ENCODE measurements around the gene NUBPL.
"Not testable (repeated sequence)": the region's sequence is repeated elsewhere in the genome, so short reads cannot be mapped to it uniquely, and the experiment has no call there.

NUBPL gene

GRCh38 chr14:31749275-31749674 lies 188.1 kb downstream of the NUBPL start:
- no peak overlapping the region for H3K4me3 ChIP-seq (ENCODE audit: low read depth, low read length)
- no peak overlapping the region for H3K27ac ChIP-seq
- no peak for DNase-seq
- no peaks in the 10 kb centered on the region for H3K36me3 ChIP-seq
- no peak for TF ChIP-seq CTCF (IDR thresholded peaks at IDR 0.05; ENCODE audit: low read depth, low read length)
- no peaks in the 10 kb centered on the region for H3K27me3 ChIP-seq (ENCODE audit: insufficient read depth, low read depth, severe bottlenecking)
- no peaks in the 10 kb centered on the region for H3K9me3 ChIP-seq (ENCODE audit: severe bottlenecking)

GRCh38 chr14:31751047-31751446 lies 189.8 kb downstream of the NUBPL start:
- not testable (repeated sequence) for H3K9me3 ChIP-seq (ENCODE audit: severe bottlenecking); DNase-seq; H3K4me3 ChIP-seq (ENCODE audit: low read depth, low read length); H3K27ac ChIP-seq; H3K36me3 ChIP-seq; H3K27me3 ChIP-seq (ENCODE audit: insufficient read depth, low read depth, severe bottlenecking)

GRCh38 chr14:31752867-31753661 lies 191.9 kb downstream of the NUBPL start:
- no peaks in the 10 kb centered on the region for H3K36me3 ChIP-seq
- H3K27me3 ChIP-seq (ENCODE audit: insufficient read depth, low read depth, severe bottlenecking): no peaks in the 10 kb centered on the region
- no peaks in the 10 kb centered on the region for H3K9me3 ChIP-seq (ENCODE audit: severe bottlenecking)
- TF ChIP-seq CTCF (IDR thresholded peaks at IDR 0.05; ENCODE audit: low read depth, low read length): no peak
- H3K4me3 ChIP-seq (ENCODE audit: low read depth, low read length): no peak overlapping the region
- DNase-seq: no peak
- H3K27ac ChIP-seq: no peak overlapping the region

- Histone ChIP-seq H3K36me3 (no peaks in the 10 kb centered on the region), H3K27me3 (ENCODE audit: insufficient read depth, low read depth, severe bottlenecking) (no peaks in the 10 kb centered on the region), H3K9me3 (ENCODE audit: severe bottlenecking) (no peaks in the 10 kb centered on the region), H3K27ac (no peak overlapping the region), H3K4me3 (ENCODE audit: low read depth, low read length) (no peak overlapping the region)
- DNase-seq: no peak
- TF ChIP-seq CTCF (IDR thresholded peaks at IDR 0.05; ENCODE audit: low read depth, low read length): no peak
These were observed 197.7 kb downstream of the NUBPL start for GRCh38 chr14:31758941-31759340.

GRCh38 chr14:31760277-31760676 lies 199.1 kb downstream of the NUBPL start:
- DNase-seq: no peak
- TF ChIP-seq CTCF (IDR thresholded peaks at IDR 0.05; ENCODE audit: low read depth, low read length): no peak
- H3K4me3 ChIP-seq (ENCODE audit: low read depth, low read length): no peak overlapping the region
- no peaks in the 10 kb centered on the region for H3K27me3 ChIP-seq (ENCODE audit: insufficient read depth, low read depth, severe bottlenecking)
- H3K9me3 ChIP-seq (ENCODE audit: severe bottlenecking): no peaks in the 10 kb centered on the region
- no peaks in the 10 kb centered on the region for H3K36me3 ChIP-seq
- H3K27ac ChIP-seq: no peak overlapping the region

GRCh38 chr14:31761325-31761724 lies 200.1 kb downstream of the NUBPL start:
- H3K27me3 ChIP-seq (ENCODE audit: insufficient read depth, low read depth, severe bottlenecking): no peaks in the 10 kb centered on the region
- H3K27ac ChIP-seq: no peak overlapping the region
- no peak overlapping the region for H3K4me3 ChIP-seq (ENCODE audit: low read depth, low read length)
- TF ChIP-seq CTCF (IDR thresholded peaks at IDR 0.05; ENCODE audit: low read depth, low read length): no peak
- H3K9me3 ChIP-seq (ENCODE audit: severe bottlenecking): no peaks in the 10 kb centered on the region
- no peak for DNase-seq
- no peaks in the 10 kb centered on the region for H3K36me3 ChIP-seq
